Smooth muscle cell (in vitro differentiated cells): ENCODE measurements around the gene KIAA0319L. TPM values are rescaled to one million over a fixed set of nuclear protein-coding genes. Genes with fewer than 3 reads are reported as not detected.

ENCODE experiments used
- DNase-seq: peaks from one replicate; lab custom pipeline; 2025; ENCODE audit not compliant: unreplicated experiment; lab: John Stamatoyannopoulos, UW
- H2AFZ ChIP-seq: fragments of 200-600 bp; sonication (generic); 2 replicates; pipeline ENCODE4 v1.6.0; 2016; ENCODE audit warnings: antibody characterized with exemption, low read depth, mild to moderate bottlenecking
- H3F3A ChIP-seq: fragments of 200-600 bp; sonication (generic); 2 replicates; pipeline ENCODE4 v1.6.0; 2017; ENCODE audit warnings: antibody characterized with exemption, low read depth
- H3K27ac ChIP-seq: fragments of 200-600 bp; sonication (generic); 2 replicates; pipeline ENCODE4 v1.5.1; 2016; ENCODE audit warnings: low read depth, mild to moderate bottlenecking
- H3K27me3 ChIP-seq: fragments of 200-600 bp; sonication (generic); 2 replicates; pipeline ENCODE4 v1.6.1; 2016; ENCODE audit warnings: low read depth, mild to moderate bottlenecking
- H3K36me3 ChIP-seq: fragments of 200-600 bp; sonication (generic); 2 replicates; pipeline ENCODE4 v1.5.1; 2016; ENCODE audit warnings: low read depth
- H3K4me1 ChIP-seq: fragments of 200-600 bp; sonication (generic); 2 replicates; pipeline ENCODE4 v1.5.1; 2016; ENCODE audit warnings: low read depth
- H3K4me2 ChIP-seq: fragments of 200-600 bp; sonication (generic); 2 replicates; pipeline ENCODE4 v1.6.0; 2016; ENCODE audit warnings: mild to moderate bottlenecking
- H3K4me3 ChIP-seq: fragments of 200-600 bp; sonication (generic); 2 replicates; pipeline ENCODE4 v1.5.1; 2016; ENCODE audit warnings: mild to moderate bottlenecking
- H3K79me2 ChIP-seq: fragments of 200-600 bp; sonication (generic); 2 replicates; pipeline ENCODE4 v1.6.0; 2016; ENCODE audit warnings: low read depth, mild to moderate bottlenecking
- H3K9ac ChIP-seq: fragments of 200-600 bp; sonication (generic); 2 replicates; pipeline ENCODE4 v1.6.0; 2016; ENCODE audit warnings: low read depth
- H3K9me3 ChIP-seq: fragments of 200-600 bp; sonication (generic); replicated peaks from 2 replicates; pipeline ENCODE4 v1.5.1; 2016; ENCODE audit warnings: low read depth
- H4K20me1 ChIP-seq: fragments of 200-600 bp; sonication (generic); 2 replicates; pipeline ENCODE4 v1.6.0; 2016; ENCODE audit warnings: low read depth
- CTCF ChIP-seq: fragments of 200-600 bp; sonication (generic); IDR thresholded peaks from 2 replicates; pipeline ENCODE4 v1.5.1; 2017; ENCODE audit warnings: borderline replicate concordance, mild to moderate bottlenecking, antibody characterized with exemption; ENCODE audit not compliant: insufficient read depth, poor library complexity, severe bottlenecking
- WGBS: methylation state at CpG from one replicate; pipeline ENCODE4 v1.1.7; 2016; ENCODE audit warnings: low lambda C conversion rate; 5-methylcytosine and 5-hydroxymethylcytosine counted together
- polyA plus RNA-seq: library from polyadenylated mRNA; unstranded; fragments of >200 nt; fragmentation: Nextera tagmentation; extraction: Ambion mirVana; gene quantifications from 2 replicates; pipeline ENCODE4 v1.2.1, GENCODE V29; 2016
- total RNA-seq: library from RNA; depleted of rRNA; stranded (reverse); fragments of >200 nt; gene quantifications from 2 replicates; pipeline ENCODE4 v1.2.3, GENCODE V29; 2014

The KIAA0319L gene
- total and polyA plus RNA-seq, 2 experiments from 2014 or later = 30.1 to 37.0 TPM

- no peaks in the 10 kb centered on the region for H3K27me3 ChIP-seq
- no peaks in the 10 kb centered on the region for H3K36me3 ChIP-seq
- H3F3A ChIP-seq = no peaks in the 10 kb centered on the region
- DNase-seq = no peak
- no peak overlapping the region for H3K9ac ChIP-seq
- H3K27ac ChIP-seq = no peak overlapping the region
- 87% methylated on average over 2 of the region's 2 CpGs for WGBS
- H3K79me2 ChIP-seq = peaks cover 34% of the 10 kb centered on the region
- TF ChIP-seq CTCF = no peak
- no peak overlapping the region for H3K4me2 ChIP-seq
- H3K4me1 ChIP-seq = peaks cover 11% of the 10 kb centered on the region
- H2AFZ ChIP-seq = no peak overlapping the region
- H3K4me3 ChIP-seq = no peak overlapping the region
- H4K20me1 ChIP-seq = peaks cover 88% of the 10 kb centered on the region
- no peaks in the 10 kb centered on the region for H3K9me3 ChIP-seq
Observed at GRCh38 chr1:35536556-35537162, 20.5 kb downstream of the KIAA0319L start.

GRCh38 chr1:35535243-35535642, 22.0 kb downstream of the KIAA0319L start:
- peaks cover 11% of the 10 kb centered on the region for H3K4me1 ChIP-seq
- no peaks in the 10 kb centered on the region for H3F3A ChIP-seq
- H3K36me3 ChIP-seq = peaks cover 12% of the 10 kb centered on the region
- H3K79me2 ChIP-seq = peaks cover 34% of the 10 kb centered on the region
- H3K4me3 ChIP-seq = no peak overlapping the region
- no peak for TF ChIP-seq CTCF
- H3K27ac ChIP-seq = no peak overlapping the region
- no peaks in the 10 kb centered on the region for H3K27me3 ChIP-seq
- peaks cover 4% of the 10 kb centered on the region for H3K9me3 ChIP-seq
- no peak overlapping the region for H3K4me2 ChIP-seq
- no peak overlapping the region for H3K9ac ChIP-seq
- H4K20me1 ChIP-seq = peaks cover 74% of the 10 kb centered on the region
- DNase-seq = no peak
- H2AFZ ChIP-seq = no peak overlapping the region

GRCh38 chr1:35533586-35533985, 23.6 kb downstream of the KIAA0319L start:
- H4K20me1 ChIP-seq = peaks cover 57% of the 10 kb centered on the region
- peaks cover 34% of the 10 kb centered on the region for H3K79me2 ChIP-seq
- no peak for TF ChIP-seq CTCF
- WGBS = 79% methylated on average over 1 of the region's 1 CpG
- DNase-seq = no peak
- peaks cover 23% of the 10 kb centered on the region for H3K36me3 ChIP-seq
- no peak overlapping the region for H3K9ac ChIP-seq
- H3F3A ChIP-seq = no peaks in the 10 kb centered on the region
- H3K4me1 ChIP-seq = peaks cover 11% of the 10 kb centered on the region
- H3K4me2 ChIP-seq = no peak overlapping the region
- H3K27ac ChIP-seq = no peak overlapping the region
- H3K27me3 ChIP-seq = no peaks in the 10 kb centered on the region
- peaks cover 10% of the 10 kb centered on the region for H3K9me3 ChIP-seq
- no peak overlapping the region for H2AFZ ChIP-seq
- H3K4me3 ChIP-seq = no peak overlapping the region
